Measurements from ENCODE around the gene TTC31. TPM values are rescaled to one million over a fixed set of nuclear protein-coding genes. Genes with fewer than 3 reads are reported as not detected.

The TTC31 gene
- total RNA-seq, 2 experiments from 2014 or later, result 20.3 to 21.9 TPM

DNA sequence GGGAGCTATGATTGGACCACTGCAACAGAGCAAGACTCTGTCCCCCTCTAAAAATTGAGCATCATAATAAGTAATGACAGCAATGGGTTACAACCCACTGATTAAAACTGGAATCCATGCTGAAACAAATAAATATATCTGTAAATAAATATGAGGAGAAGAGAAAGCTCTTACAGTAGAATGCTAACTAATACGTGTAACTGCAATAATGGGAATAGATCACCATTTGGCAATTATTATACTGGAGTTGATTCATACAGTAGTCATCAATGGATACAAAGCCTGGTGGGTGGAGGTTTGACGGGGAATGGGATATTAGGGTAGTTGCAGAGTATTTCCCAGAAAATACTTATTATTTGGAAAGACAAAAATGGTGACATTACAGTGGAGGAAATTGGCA lies 34.1 kb upstream of the TTC31 start:
- ATAC-seq (no peak), DNase-seq (no peak)
- POLR2A ChIA-PET, result interaction anchor here (1.1 kb wide), 1 partner anchor 9 kb away, joined by 4 read pairs; no protein-coding TSS in a partner anchor
- CTCF ChIA-PET, result interaction anchor here (1.1 kb wide), 1 partner anchor 9 kb away, joined by 3 read pairs; the partner anchor contains the start of gene WBP1
- no peaks in the 10 kb centered on the region for H3K36me3 Mint-ChIP-seq (ENCODE audit: low read depth)
- no peak for TF ChIP-seq CTCF (IDR thresholded peaks at IDR 0.05)
- H3K27ac Mint-ChIP-seq, result no peak overlapping the region
- intact Hi-C loops (cut with micrococcal nuclease), result no loop called here
- no peaks in the 10 kb centered on the region for H3K9me3 Mint-ChIP-seq
- no peak overlapping the region for H3K4me3 Mint-ChIP-seq
- H3K27me3 Mint-ChIP-seq, result peaks cover 6% of the 10 kb centered on the region
- H3K4me1 Mint-ChIP-seq (ENCODE audit: low read depth), result peaks cover 10% of the 10 kb centered on the region

DNA sequence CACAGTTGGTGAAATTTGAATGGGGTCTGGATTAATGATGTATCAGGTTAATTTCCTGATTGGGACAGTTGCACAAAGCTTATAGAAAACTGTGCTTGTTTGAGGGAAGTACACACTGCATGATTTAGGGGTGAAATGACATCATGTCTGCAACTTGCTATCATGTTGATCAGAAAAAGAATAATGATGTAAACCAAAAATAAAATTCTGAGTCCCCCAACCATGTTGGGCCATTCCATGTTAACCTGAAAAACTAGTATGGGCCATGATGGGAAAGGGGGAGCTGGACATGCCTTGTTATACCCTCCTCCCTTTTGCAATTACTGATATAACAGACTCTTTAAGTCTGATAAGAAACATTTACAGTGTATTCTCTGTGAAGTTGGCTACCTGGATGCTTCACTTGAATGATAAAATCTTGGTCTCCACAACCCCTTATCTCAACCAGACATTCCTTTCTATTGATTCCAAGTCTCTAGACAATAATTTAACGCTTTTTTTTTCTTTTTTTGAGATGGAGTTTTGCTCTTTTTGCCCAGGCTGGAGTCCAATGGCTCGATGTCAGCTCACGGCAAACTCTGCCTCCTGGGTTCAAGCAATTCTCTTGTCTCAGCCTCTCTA lies 32.2 kb upstream of the TTC31 start:
- H3K27me3 Mint-ChIP-seq, result peaks cover 1% of the 10 kb centered on the region

GRCh38 chr2:74454654-74455511 lies 28.0 kb upstream of the TTC31 start, which contains the start of gene INO80B:
Gene INO80B, plus strand, starts transcription at chr2:74455087. Its CDS starts 30 bp downstream, at chr2:74455117.
- ChIA-PET POLR2A (interaction anchor here (0.6 to 5.6 kb wide), 18 partner anchors 10 to 1221 kb away, joined by 3 to 48 read pairs (median 4); partner anchors contain the start of genes AUP1, C2orf81, CCDC142 and CCT7), CTCF (interaction anchor here (0.6 to 3.8 kb wide), 11 partner anchors 10 to 205 kb away, joined by 3 to 40 read pairs (median 4); partner anchors contain the start of genes C2orf81, CCDC142, MOGS and TTC31)
- intact Hi-C loops (cut with micrococcal nuclease), result loop anchor here (2.0 kb wide), 1 partner anchor 28 kb away; the partner anchor contains the start of genes CCDC142 and TTC31
- H3K27ac Mint-ChIP-seq, result peak within 1 kb of the TSS; percentile 97
- DNase-seq (peak; percentile 98), ATAC-seq (peak; percentile 52)
- no peak for TF ChIP-seq CTCF (IDR thresholded peaks at IDR 0.05)
- H3K4me1 Mint-ChIP-seq (ENCODE audit: low read depth), result peaks cover 41% of the 10 kb centered on the region
- H3K9me3 Mint-ChIP-seq, result no peaks in the 10 kb centered on the region
- no peaks in the 10 kb centered on the region for H3K27me3 Mint-ChIP-seq
- H3K4me3 Mint-ChIP-seq, result peak within 1 kb of the TSS; percentile 98
- peaks cover 16% of the 10 kb centered on the region for H3K36me3 Mint-ChIP-seq (ENCODE audit: low read depth)

More for the DNA sequence above, 32.2 kb upstream of the TTC31 start:
- no peak for ATAC-seq
- ChIA-PET POLR2A (interaction anchor here (1.3 kb wide), 1 partner anchor 29 kb away, joined by 3 read pairs; the partner anchor contains the start of genes C2orf81 and WDR54), CTCF (no interaction called here)
- no peak for TF ChIP-seq CTCF (IDR thresholded peaks at IDR 0.05)
- DNase-seq, result no peak
- intact Hi-C loops (cut with micrococcal nuclease), result no loop called here
- Mint-ChIP-seq H3K27ac (no peak overlapping the region), H3K9me3 (no peaks in the 10 kb centered on the region), H3K4me1 (ENCODE audit: low read depth) (peaks cover 20% of the 10 kb centered on the region), H3K4me3 (no peak overlapping the region), H3K36me3 (ENCODE audit: low read depth) (peaks cover 6% of the 10 kb centered on the region)

DNA sequence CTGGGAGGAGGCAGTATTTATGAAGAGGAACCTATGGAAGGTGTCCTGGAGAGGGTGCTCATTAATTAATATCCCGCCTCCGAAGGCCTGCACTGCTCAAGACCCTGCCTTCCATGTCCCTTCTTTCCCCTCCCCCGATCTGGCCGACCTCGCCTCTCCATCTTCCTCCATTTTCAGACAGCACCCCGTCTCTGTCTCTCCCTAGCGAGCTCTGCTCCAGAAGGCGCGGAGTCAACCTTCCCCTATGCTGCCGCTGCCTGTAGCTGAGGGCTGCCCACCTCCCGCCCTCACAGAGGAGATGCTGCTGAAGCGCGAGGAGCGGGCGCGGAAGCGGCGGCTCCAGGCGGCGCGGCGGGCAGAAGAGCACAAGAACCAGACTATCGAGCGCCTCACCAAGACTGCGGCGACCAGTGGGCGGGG lies 25.7 kb upstream of the TTC31 start:
- no peak for TF ChIP-seq CTCF (IDR thresholded peaks at IDR 0.05)
- H3K9me3 Mint-ChIP-seq, result no peaks in the 10 kb centered on the region
- H3K36me3 Mint-ChIP-seq (ENCODE audit: low read depth), result peaks cover 18% of the 10 kb centered on the region
- ATAC-seq, result no peak
- DNase-seq, result no peak
- no peaks in the 10 kb centered on the region for H3K27me3 Mint-ChIP-seq
- H3K4me1 Mint-ChIP-seq (ENCODE audit: low read depth), result peaks cover 47% of the 10 kb centered on the region
- CTCF ChIA-PET, result interaction anchor here (0.9 to 4.1 kb wide), 7 partner anchors 14 to 207 kb away, joined by 3 to 40 read pairs (median 5); partner anchors contain the start of genes AUP1, CCDC142, HTRA2 and TTC31
- POLR2A ChIA-PET, result interaction anchor here (0.8 to 5.6 kb wide), 9 partner anchors 8 to 73 kb away, joined by 3 to 48 read pairs (median 5); partner anchors contain the start of genes AUP1, C2orf81, CCDC142 and HTRA2
- H3K4me3 Mint-ChIP-seq, result peak overlapping the region; percentile 98
- intact Hi-C loops (cut with micrococcal nuclease), result no loop called here
- H3K27ac Mint-ChIP-seq, result peak overlapping the region; percentile 97

All from activated CD8-positive, alpha-beta T cell treated with anti-CD3 and anti-CD28 coated beads for 36 hours (primary cell).